A549 (cell line): ENCODE data around the gene RANBP17.

Experiments used
- ATOH8 ChIP-seq: fragments of 250-450 bp; sonication (Bioruptor Pico); IDR thresholded peaks from 2 replicates; pipeline ENCODE4 v1.5.0; 2020; ENCODE audit warnings: low read depth, mild to moderate bottlenecking, moderate library complexity
- CBX2 ChIP-seq: fragments of 200-600 bp; sonication (generic); IDR thresholded peaks from 2 replicates; pipeline ENCODE4 v1.6.1; 2016; ENCODE audit warnings: low read depth, mild to moderate bottlenecking, borderline replicate concordance
- CTCF ChIP-seq: fragments of >200 bp; sonication (Bioruptor Twin); formaldehyde crosslinking; IDR thresholded peaks from 3 replicates; pipeline ENCODE4 v1.5.1; 2016
- EP300 ChIP-seq, 2 experiments: fragments of >200 bp; sonication (Bioruptor Twin); formaldehyde crosslinking; IDR thresholded peaks; 2 replicates in 1 of 2; 3 replicates in 1 of 2; pipeline ENCODE4 v1.6.1; 2016 to 2017
- HDAC2 ChIP-seq: fragments of 200-600 bp; sonication (generic); IDR thresholded peaks from 2 replicates; pipeline ENCODE4 v1.6.1; 2016
- MAX ChIP-seq: IDR thresholded peaks from 2 replicates; pipeline ENCODE4 v1.6.1; 2012
- MYC ChIP-seq: IDR thresholded peaks from 2 replicates; pipeline ENCODE4 v1.6.1; 2012; ENCODE audit warnings: mild to moderate bottlenecking, inconsistent platforms, low read length, improper control_type of control experiment, borderline replicate concordance
- POLR2A ChIP-seq: IDR thresholded peaks from 2 replicates; pipeline ENCODE4 v1.6.1; 2012; ENCODE audit warnings: mild to moderate bottlenecking, low read length
- REST ChIP-seq: fragments of 200-600 bp; sonication (generic); IDR thresholded peaks from 2 replicates; pipeline ENCODE4 v1.6.1; 2016; ENCODE audit warnings: antibody characterized with exemption, mild to moderate bottlenecking, moderate library complexity
- RNF2 ChIP-seq: fragments of 200-600 bp; sonication (generic); IDR thresholded peaks from 2 replicates; pipeline ENCODE4 v1.6.1; 2016; ENCODE audit warnings: low read depth, mild to moderate bottlenecking, antibody characterized with exemption, moderate library complexity, borderline replicate concordance
- SMC3 ChIP-seq: fragments of >200 bp; sonication (Bioruptor Twin); formaldehyde crosslinking; IDR thresholded peaks from 3 replicates; pipeline ENCODE4 v1.6.1; 2018; ENCODE audit warnings: inconsistent platforms
- ZNF302 ChIP-seq: fragments of 250-450 bp; sonication (Bioruptor Pico); IDR thresholded peaks from 2 replicates; pipeline ENCODE4 v1.9.0; 2021; ENCODE audit warnings: inconsistent platforms, mild to moderate bottlenecking, moderate library complexity

- no peak for TF ChIP-seq CTCF
- no peak for TF ChIP-seq CBX2
- TF ChIP-seq MAX: no peak
- TF ChIP-seq POLR2A: no peak
- TF ChIP-seq HDAC2: no peak
- TF ChIP-seq RNF2: no peak
- no peak for TF ChIP-seq SMC3
- no peak for TF ChIP-seq EP300 (IDR thresholded peaks at IDR 0.05)
- TF ChIP-seq ATOH8 (CRISPR knock-in tag): no peak
- no peak for TF ChIP-seq REST
- TF ChIP-seq ZNF302: no peak
- TF ChIP-seq MYC: no peak
These were observed 408.3 kb downstream of the RANBP17 start for GRCh38 chr5:171270136-171270535.
